GM18519 (cell line): ENCODE data around the gene CARS1.

ENCODE experiments used
- ATAC-seq: cut with Tn5 transposase; IDR thresholded peaks from one replicate; pipeline ENCODE4 v1.9.1; 2021; ENCODE audit warnings: mild to moderate bottlenecking, moderate library complexity; ENCODE audit not compliant: unreplicated experiment, low FRiP score

CARS1 gene

GRCh38 chr11:2964782-2965181 lies 92.4 kb downstream of the CARS1 start:
- no peak for ATAC-seq

- ATAC-seq, result no peak
Measured at GRCh38 chr11:2963761-2964160, 93.5 kb downstream of the CARS1 start.

GRCh38 chr11:2963112-2963754 lies 94.0 kb downstream of the CARS1 start:
- no peak for ATAC-seq

- no peak for ATAC-seq
Measured at GRCh38 chr11:2961080-2961479, 96.1 kb downstream of the CARS1 start.

- no peak for ATAC-seq
Measured at GRCh38 chr11:2960139-2960538, 97.1 kb downstream of the CARS1 start.

GRCh38 chr11:2958251-2958650 lies 99.0 kb downstream of the CARS1 start:
- no peak for ATAC-seq

- no peak for ATAC-seq
Measured at GRCh38 chr11:2955906-2956476, 101.2 kb downstream of the CARS1 start.

GRCh38 chr11:2954263-2954662 lies 103.0 kb downstream of the CARS1 start:
- no peak for ATAC-seq

- ATAC-seq, result no peak
Measured at GRCh38 chr11:2952290-2952689, 104.9 kb downstream of the CARS1 start.

- ATAC-seq, result no peak
Measured at GRCh38 chr11:2951231-2952110, 105.8 kb downstream of the CARS1 start.
